Karpas-422 (cell line): ENCODE results near the gene UNC5B. TPM values are rescaled to one million over a fixed set of nuclear protein-coding genes. Genes with fewer than 3 reads are reported as not detected.
"Not testable (repeated sequence)": the region's sequence is repeated elsewhere in the genome, so short reads cannot be mapped to it uniquely, and the experiment has no call there.

Experiments
- DNase-seq: peaks from one replicate; pipeline ENCODE4 v3.0.0-alpha.2; 2015
- H2AFZ ChIP-seq: fragments of 200-600 bp; sonication (generic); 2 replicates; pipeline ENCODE4 v1.6.1; 2014; ENCODE audit warnings: antibody characterized with exemption, low read length, mixed read lengths
- H3K27ac ChIP-seq: fragments of 200-600 bp; sonication (generic); 2 replicates; pipeline ENCODE4 v1.5.1; 2014; ENCODE audit warnings: mild to moderate bottlenecking, low read length, moderate library complexity
- H3K27me3 ChIP-seq: fragments of 200-600 bp; sonication (generic); 2 replicates; pipeline ENCODE4 v1.6.1; 2014; ENCODE audit warnings: low read length, mixed read lengths
- H3K36me3 ChIP-seq: fragments of 200-600 bp; sonication (generic); 2 replicates; pipeline ENCODE4 v1.6.1; 2014; ENCODE audit warnings: low read length, mixed read lengths; ENCODE audit not compliant: insufficient read depth
- H3K4me1 ChIP-seq: fragments of 200-600 bp; sonication (generic); 2 replicates; pipeline ENCODE4 v1.6.1; 2014; ENCODE audit warnings: mild to moderate bottlenecking, low read length, mixed read lengths
- H3K4me2 ChIP-seq: fragments of 200-600 bp; sonication (generic); 2 replicates; pipeline ENCODE4 v1.6.1; 2014; ENCODE audit warnings: low read length, low read depth, mild to moderate bottlenecking; ENCODE audit not compliant: poor library complexity, severe bottlenecking
- H3K4me3 ChIP-seq: fragments of 200-600 bp; sonication (generic); 2 replicates; pipeline ENCODE4 v1.5.1; 2014; ENCODE audit warnings: mild to moderate bottlenecking, antibody characterized with exemption, low read length, mixed read lengths
- H3K79me2 ChIP-seq: fragments of 200-600 bp; sonication (generic); 2 replicates; pipeline ENCODE4 v1.6.1; 2014; ENCODE audit warnings: mild to moderate bottlenecking, low read length, mixed read lengths
- H3K9ac ChIP-seq: fragments of 200-600 bp; sonication (generic); 2 replicates; pipeline ENCODE4 v1.6.0; 2014; ENCODE audit warnings: low read length
- H3K9me2 ChIP-seq: fragments of 200-600 bp; sonication (generic), shearing (Covaris generic); replicated peaks from 2 replicates; pipeline ENCODE4 v1.6.0; 2014; ENCODE audit warnings: mild to moderate bottlenecking, low read length, moderate library complexity; ENCODE audit not compliant: insufficient read depth
- H3K9me3 ChIP-seq: fragments of 300-700, 200-600 bp; sonication (generic); 2 replicates; pipeline ENCODE4 v1.6.1; 2014; ENCODE audit warnings: low read length, mixed read lengths
- H4K20me1 ChIP-seq: fragments of 200-600 bp; sonication (generic); 2 replicates; pipeline ENCODE4 v1.6.1; 2014; ENCODE audit warnings: mild to moderate bottlenecking, antibody characterized with exemption, low read length, low read depth; ENCODE audit not compliant: insufficient read depth
- total RNA-seq: library from RNA; depleted of rRNA; stranded (reverse); fragments of >200 nt; shearing (Covaris generic); gene quantifications from 2 replicates; pipeline ENCODE4 v1.2.3, GENCODE V29; 2014; ENCODE audit warnings: low replicate concordance

The UNC5B gene
- total RNA-seq, 1 experiment from 2014 or later: not detected

DNA sequence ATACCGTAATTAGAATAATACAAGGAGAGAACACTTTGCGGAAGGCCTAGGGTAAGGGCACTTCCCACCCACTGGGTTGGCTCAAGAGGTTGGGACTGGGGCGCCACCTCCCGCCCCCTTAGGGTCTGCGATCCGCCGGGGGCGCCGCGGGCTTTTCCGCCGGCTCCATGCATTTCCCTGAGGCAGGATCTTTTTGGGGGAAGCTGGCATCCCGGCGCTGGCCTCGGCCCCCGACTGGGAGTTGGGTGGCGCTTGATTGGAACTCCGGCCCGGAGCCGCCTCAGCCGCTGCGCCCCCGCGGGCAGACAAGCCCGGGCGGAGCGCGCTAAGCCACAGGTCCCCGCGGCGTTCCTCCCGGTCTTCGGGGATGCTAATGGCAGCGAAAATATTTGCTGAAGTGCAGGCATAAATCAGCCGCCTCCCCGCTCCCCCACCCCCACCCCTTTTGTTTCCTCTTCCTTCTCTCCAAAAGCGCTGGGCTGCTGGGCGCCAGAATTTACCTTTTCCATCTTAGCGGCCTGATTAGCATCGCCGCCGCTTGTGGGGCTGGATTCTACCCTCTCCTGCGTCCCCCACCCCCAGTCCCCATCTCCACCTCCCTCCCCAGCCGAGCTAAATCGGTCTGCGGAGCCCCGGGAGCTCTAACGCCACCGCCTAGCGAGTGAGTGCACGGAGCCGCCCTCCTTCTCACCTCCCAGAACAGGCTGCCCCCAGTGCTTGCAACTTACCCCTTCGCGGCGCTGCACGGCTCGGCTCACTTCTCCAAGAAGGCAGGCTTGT lies 5.1 kb downstream of the UNC5B start:
- no peaks in the 10 kb centered on the region for H3K36me3 ChIP-seq
- no peak for DNase-seq
- no peaks in the 10 kb centered on the region for H3K9me3 ChIP-seq
- H3K27ac ChIP-seq: no peak overlapping the region
- H3K4me2 ChIP-seq: no peak overlapping the region
- no peak overlapping the region for H3K4me3 ChIP-seq
- no peaks in the 10 kb centered on the region for H3K9me2 ChIP-seq
- H2AFZ ChIP-seq: no peak overlapping the region
- no peaks in the 10 kb centered on the region for H3K79me2 ChIP-seq
- no peaks in the 10 kb centered on the region for H4K20me1 ChIP-seq
- no peaks in the 10 kb centered on the region for H3K27me3 ChIP-seq
- peaks cover under 1% of the 10 kb centered on the region; the same call in 1 of the 2 replicates for H3K4me1 ChIP-seq
- no peak overlapping the region for H3K9ac ChIP-seq

DNA sequence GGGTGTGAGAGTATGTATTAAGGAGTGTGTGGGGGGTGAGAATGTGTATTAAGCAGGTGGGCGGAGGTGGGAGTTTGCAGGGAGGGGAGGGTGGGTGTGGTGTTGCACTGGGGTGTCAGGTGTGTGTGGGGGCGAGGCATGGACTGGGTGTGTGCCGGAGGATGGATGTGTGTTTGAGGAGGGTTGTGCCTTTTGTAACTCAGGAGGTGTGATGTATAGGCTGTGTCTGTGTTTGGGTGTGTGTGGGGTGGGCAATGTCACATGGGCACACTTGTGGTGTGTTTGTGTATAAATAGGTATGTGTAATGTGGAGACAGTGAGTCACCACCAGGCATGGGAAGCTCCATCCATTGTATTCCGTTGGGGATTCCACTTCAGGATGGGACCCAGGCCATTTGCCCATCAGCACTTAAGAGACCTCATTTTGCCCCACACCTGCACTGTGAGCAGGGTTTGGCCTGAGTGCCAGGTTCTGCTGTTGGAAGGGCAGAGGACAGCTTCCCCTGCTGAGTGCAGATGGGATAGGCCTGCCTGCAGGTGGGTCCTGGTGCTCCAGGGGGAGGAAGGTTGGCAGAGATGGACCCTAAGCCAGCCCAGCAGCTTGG lies 5.8 kb downstream of the UNC5B start:
- Histone ChIP-seq H3K36me3 (no peaks in the 10 kb centered on the region), H3K9ac (no peak overlapping the region), H4K20me1 (0 out of 2 replicates have a peak, but pooled peaks cover 3% of the 10 kb centered on the region), H3K27me3 (no peaks in the 10 kb centered on the region), H3K27ac (no peak overlapping the region), H3K4me1 (peaks cover 5% of the 10 kb centered on the region; the same call in 1 of the 2 replicates), H3K9me2 (no peaks in the 10 kb centered on the region), H3K4me2 (no peak overlapping the region), H2AFZ (no peak overlapping the region), H3K79me2 (no peaks in the 10 kb centered on the region), H3K9me3 (no peaks in the 10 kb centered on the region), H3K4me3 (no peak overlapping the region)
- DNase-seq: no peak

DNA sequence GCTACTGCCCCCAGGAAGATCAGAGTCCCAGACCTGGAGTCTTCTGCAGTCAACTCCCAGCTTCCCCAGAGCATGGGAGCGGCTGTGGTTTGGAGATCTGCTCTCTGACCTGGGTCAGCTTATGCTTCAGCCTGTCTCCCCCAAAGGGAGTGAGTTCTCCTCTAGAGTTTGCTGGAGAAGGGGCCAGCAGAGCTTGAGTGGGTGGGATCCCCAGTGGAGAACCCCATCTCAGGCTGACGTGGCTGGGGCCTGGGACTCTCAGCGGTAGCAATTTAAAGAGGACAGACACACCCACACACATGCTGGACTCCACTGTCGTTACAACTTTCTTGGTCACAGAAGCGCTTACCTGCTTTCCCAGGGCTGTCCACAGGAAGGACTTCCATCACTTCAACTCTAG lies 6.3 kb downstream of the UNC5B start:
- H3K4me2 ChIP-seq: no peak overlapping the region
- H3K27ac ChIP-seq: no peak overlapping the region
- H3K9ac ChIP-seq: no peak overlapping the region
- no peaks in the 10 kb centered on the region for H3K36me3 ChIP-seq
- no peak for DNase-seq
- H3K9me2 ChIP-seq: no peaks in the 10 kb centered on the region
- H3K9me3 ChIP-seq: no peaks in the 10 kb centered on the region
- H3K27me3 ChIP-seq: no peaks in the 10 kb centered on the region
- H3K4me1 ChIP-seq: peaks cover 5% of the 10 kb centered on the region; the same call in 1 of the 2 replicates
- H3K79me2 ChIP-seq: no peaks in the 10 kb centered on the region
- H3K4me3 ChIP-seq: no peak overlapping the region
- no peak overlapping the region for H2AFZ ChIP-seq
- 0 out of 2 replicates have a peak, but pooled peaks cover 3% of the 10 kb centered on the region for H4K20me1 ChIP-seq

DNA sequence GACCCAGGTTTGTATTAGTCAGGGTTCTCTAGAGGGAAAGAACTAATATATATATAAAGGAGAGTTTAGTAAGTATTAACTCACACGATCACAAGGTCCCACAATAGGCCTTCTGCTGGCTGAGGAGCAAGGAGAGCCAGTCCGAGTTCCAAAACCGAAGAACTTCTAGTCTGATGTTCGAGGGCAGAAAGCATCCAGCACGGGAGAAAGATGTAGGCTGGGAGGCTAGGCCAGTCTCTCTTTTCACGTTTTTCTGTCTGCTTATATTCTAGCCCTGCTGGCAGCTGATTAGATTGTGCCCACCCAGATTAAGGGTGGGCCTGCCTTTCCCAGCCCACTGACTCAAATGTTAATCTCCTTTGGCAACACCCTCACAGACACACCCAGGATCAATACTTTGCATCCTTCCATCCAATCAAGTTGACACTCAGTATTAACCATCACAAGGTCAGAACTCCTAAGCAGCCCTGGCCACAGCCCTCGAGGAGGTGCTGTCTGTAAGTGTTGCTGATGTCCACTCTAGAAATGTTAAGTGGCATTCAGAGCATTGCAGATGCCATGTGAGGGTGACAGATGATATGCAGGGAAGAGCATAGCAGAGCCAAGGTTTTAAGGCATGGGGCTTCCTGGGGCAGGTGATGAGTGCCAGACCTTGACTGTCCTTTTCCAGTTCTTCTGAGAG lies 7.0 kb downstream of the UNC5B start:
- not testable (repeated sequence) for H3K36me3 ChIP-seq, H3K27ac ChIP-seq, H3K4me3 ChIP-seq, H3K9me2 ChIP-seq, H3K9me3 ChIP-seq, H3K4me1 ChIP-seq, H2AFZ ChIP-seq, H3K4me2 ChIP-seq, H3K9ac ChIP-seq, H3K27me3 ChIP-seq, H3K79me2 ChIP-seq, DNase-seq, H4K20me1 ChIP-seq

DNA sequence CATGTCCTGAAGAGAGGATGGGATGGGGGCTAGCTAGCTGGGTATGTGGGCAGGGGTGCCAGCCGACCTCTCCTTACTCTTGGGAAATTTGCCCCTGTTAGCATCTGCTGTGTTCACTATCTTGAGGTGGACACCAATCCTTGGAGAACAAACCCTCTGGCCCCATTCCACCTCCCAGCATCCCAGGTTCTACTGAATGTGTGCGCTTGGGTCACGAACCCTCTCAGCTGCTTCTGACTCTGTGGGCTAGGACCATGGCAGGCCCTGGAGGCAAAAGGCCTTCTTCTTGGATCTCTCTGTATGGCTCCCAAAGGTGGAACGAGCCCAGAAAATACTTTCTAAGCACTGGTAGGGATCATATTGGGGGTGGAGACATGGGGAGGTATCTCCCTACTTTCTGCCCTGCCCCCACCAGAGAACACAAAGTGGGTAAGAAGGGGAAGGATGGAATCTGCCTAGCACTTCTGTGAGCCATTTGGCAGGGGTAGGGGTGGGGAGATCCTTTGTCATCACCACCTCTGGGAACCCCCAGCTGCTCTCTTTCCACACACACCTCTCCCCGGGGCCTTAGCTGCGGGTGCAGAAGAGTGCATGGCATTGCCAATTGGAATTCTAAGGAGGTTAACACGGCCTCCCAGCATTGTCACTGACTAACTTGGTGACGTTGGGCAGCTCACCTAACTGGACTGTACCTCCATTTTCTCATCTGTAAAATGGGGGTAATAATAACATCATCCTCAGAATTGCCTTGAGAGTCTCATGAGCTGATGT lies 7.7 kb downstream of the UNC5B start:
- H4K20me1 ChIP-seq: 0 out of 2 replicates have a peak, but pooled peaks cover 3% of the 10 kb centered on the region
- H3K9ac ChIP-seq: no peak overlapping the region
- H3K4me3 ChIP-seq: no peak overlapping the region
- H3K4me2 ChIP-seq: no peak overlapping the region
- no peak for DNase-seq
- no peaks in the 10 kb centered on the region for H3K36me3 ChIP-seq
- no peaks in the 10 kb centered on the region for H3K27me3 ChIP-seq
- no peak overlapping the region for H3K27ac ChIP-seq
- H3K9me2 ChIP-seq: no peaks in the 10 kb centered on the region
- H2AFZ ChIP-seq: no peak overlapping the region
- peaks cover 5% of the 10 kb centered on the region; the same call in 1 of the 2 replicates for H3K4me1 ChIP-seq
- H3K9me3 ChIP-seq: no peaks in the 10 kb centered on the region
- H3K79me2 ChIP-seq: no peaks in the 10 kb centered on the region

DNA sequence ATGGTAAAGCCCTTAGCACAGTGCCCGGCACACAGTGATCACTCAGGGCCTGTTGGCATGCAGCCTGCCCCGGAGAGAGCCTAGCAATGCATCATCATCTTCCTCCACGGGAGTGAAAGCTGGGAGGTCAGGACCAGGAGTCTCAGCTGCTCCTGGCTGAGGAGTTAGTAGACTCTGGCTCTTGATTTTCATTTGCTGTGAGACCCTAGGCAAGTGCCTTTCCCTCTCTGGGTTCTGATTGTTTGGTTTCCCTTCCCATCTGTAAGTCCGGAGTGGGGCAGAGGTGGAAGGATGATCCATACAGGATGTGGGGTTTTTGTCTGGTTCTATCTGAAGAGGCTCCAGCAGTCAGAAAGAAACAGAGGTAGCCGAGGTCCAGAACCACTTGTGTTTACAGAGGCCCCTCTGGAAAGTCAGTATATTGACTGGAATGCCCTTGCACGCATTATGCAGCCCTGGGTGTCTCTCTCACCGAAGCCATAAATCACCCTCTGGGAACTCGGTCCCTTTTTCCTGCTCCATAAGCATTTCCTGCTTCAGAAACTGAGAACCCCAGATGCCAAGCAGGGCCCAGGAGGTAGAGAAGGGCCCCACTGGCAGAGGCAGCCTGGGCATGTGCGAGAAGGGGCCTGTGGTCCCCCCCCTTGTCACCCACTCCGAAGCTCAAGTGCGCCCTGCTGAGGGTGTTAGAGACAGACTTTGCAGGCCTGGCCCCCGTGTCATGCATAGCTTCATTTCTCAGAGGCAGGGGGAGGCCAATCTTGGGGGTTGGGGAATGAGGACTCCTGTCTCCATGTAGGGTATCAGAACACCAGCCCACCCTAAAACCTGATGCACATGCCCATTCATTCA lies 8.5 kb downstream of the UNC5B start:
- no peaks in the 10 kb centered on the region for H3K9me2 ChIP-seq
- 0 out of 2 replicates have a peak, but pooled peaks cover 3% of the 10 kb centered on the region for H4K20me1 ChIP-seq
- no peak overlapping the region for H3K4me2 ChIP-seq
- no peaks in the 10 kb centered on the region for H3K36me3 ChIP-seq
- H3K9ac ChIP-seq: no peak overlapping the region
- H3K27me3 ChIP-seq: no peaks in the 10 kb centered on the region
- no peaks in the 10 kb centered on the region for H3K9me3 ChIP-seq
- H3K27ac ChIP-seq: no peak overlapping the region
- no peak overlapping the region for H3K4me3 ChIP-seq
- peaks cover 5% of the 10 kb centered on the region; the same call in 1 of the 2 replicates for H3K4me1 ChIP-seq
- H2AFZ ChIP-seq: no peak overlapping the region
- no peak for DNase-seq
- H3K79me2 ChIP-seq: no peaks in the 10 kb centered on the region

DNA sequence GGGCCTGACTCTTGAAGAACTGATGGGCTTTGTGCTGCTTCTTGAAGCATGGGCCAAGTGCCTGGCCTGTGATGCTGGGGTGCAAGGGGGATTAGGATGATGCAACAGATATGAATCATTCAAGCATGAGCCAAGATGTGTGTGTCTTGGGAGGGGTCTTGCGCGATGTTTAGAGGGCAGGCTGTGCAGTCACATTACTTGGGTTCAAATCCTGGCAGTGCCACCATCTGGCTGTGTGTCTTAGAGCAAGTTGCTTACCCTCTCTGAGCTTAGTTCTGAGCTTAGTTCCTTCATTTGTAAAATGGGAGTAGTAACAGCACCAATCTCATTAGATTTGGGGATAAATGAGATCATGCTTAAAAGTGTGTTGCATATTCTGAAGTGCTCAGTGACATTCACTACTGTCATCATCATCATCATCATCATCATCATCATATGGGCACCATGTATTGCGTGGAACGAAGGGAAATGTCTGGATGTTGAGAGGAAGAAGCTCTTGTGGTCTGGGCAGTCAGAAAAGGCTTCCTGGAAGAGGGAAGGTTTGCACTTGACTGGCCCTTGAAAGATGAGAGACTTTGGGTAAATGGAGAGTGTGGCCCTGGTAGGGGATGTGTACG lies 9.3 kb downstream of the UNC5B start:
- Histone ChIP-seq H3K79me2 (no peaks in the 10 kb centered on the region), H3K4me1 (peaks cover 5% of the 10 kb centered on the region; the same call in 1 of the 2 replicates), H3K36me3 (no peaks in the 10 kb centered on the region), H4K20me1 (0 out of 2 replicates have a peak, but pooled peaks cover 3% of the 10 kb centered on the region), H2AFZ (no peak overlapping the region), H3K9me3 (no peaks in the 10 kb centered on the region), H3K27ac (no peak overlapping the region), H3K4me3 (no peak overlapping the region), H3K9ac (no peak overlapping the region), H3K9me2 (no peaks in the 10 kb centered on the region), H3K27me3 (no peaks in the 10 kb centered on the region), H3K4me2 (no peak overlapping the region)
- no peak for DNase-seq
